HCT116 (cell line): ENCODE measurements around the gene MID1IP1. TPM values are rescaled to one million over a fixed set of nuclear protein-coding genes. Genes with fewer than 3 reads are reported as not detected.

Source experiments
- ATAC-seq: fragments of 200-7000 bp; cut with Tn5 transposase; 2 replicates; pipeline ENCODE4 v1.9.1; 2020; ENCODE audit warnings: mild to moderate bottlenecking, moderate library complexity
- BruUV-seq: library from RNA; stranded (reverse); fragments of 400-500 nt; replicated peaks from 2 replicates; lab custom pipeline; 2021; lab: Mats Ljungman, UMichigan
- CTCF ChIA-PET: fragments of 300-600 bp; sonication (Branson Sonifier 250); formaldehyde crosslinking; loops from one replicate; lab custom pipeline; 2021; ENCODE audit warnings: antibody characterized with exemption; lab: Charles Lee
- POLR2A ChIA-PET: fragments of 300-600, 350-600 bp; sonication (Branson Sonifier 250); formaldehyde crosslinking; loops from one replicate; lab custom pipeline; 2021; ENCODE audit warnings: antibody characterized with exemption; lab: Charles Lee
- RAD21 ChIA-PET, 2 experiments: fragments of 300-600 bp; sonication (Branson Sonifier 250); formaldehyde crosslinking; loops; one replicate each; lab custom pipeline; 2023; ENCODE audit warnings: low total read pairs in 2 of 2; ENCODE audit not compliant: uncharacterized antibody in 2 of 2, unreplicated experiment in 2 of 2, low non-redundant PET in 1 of 2; lab: Charles Lee
- DNase-seq: peaks from one replicate; pipeline ENCODE4 v3.0.0-alpha.2; 2010; ENCODE audit warnings: low read depth, low spot score
- H2AFZ ChIP-seq: fragments of 200-600 bp; shearing (Covaris generic), sonication (generic); 2 replicates; pipeline ENCODE4 v1.6.1; 2017; ENCODE audit warnings: low read depth, mixed run types, mixed read lengths, antibody characterized with exemption, low read length; ENCODE audit not compliant: poor library complexity, severe bottlenecking
- H3K27ac ChIP-seq: 2 replicates; pipeline ENCODE4 v1.5.1; 2012; ENCODE audit warnings: low read depth, low read length
- H3K27me3 ChIP-seq: fragments of 200-600 bp; sonication (generic); 2 replicates; pipeline ENCODE4 v1.6.1; 2016; ENCODE audit warnings: mixed run types, low read length, mixed read lengths; ENCODE audit not compliant: insufficient read depth
- H3K36me3 ChIP-seq, 2 experiments: fragments of 200-500 bp in 1 of 2; fragments of 200-600 bp in 1 of 2; sonication (Bioruptor generic) in 1 of 2; sonication (generic) in 1 of 2; 2 replicates each; pipeline versions ENCODE4 v1.5.1 to v1.6.1; 2014 to 2016; ENCODE audit warnings: low read length in 2 of 2, inconsistent platforms in 1 of 2, mixed read lengths in 1 of 2, mixed run types in 1 of 2; ENCODE audit not compliant: insufficient read depth in 2 of 2, control insufficient read depth in 1 of 2
- H3K4me1 ChIP-seq, 2 experiments: fragments of 200-600 bp in 1 of 2; sonication (generic) in 1 of 2; 2 replicates each; pipeline versions ENCODE4 v1.5.1 to v1.6.1; 2012 to 2017; ENCODE audit warnings: low read length in 2 of 2, inconsistent platforms in 1 of 2, mild to moderate bottlenecking in 1 of 2, mixed read lengths in 1 of 2, mixed run types in 1 of 2, moderate library complexity in 1 of 2; ENCODE audit not compliant: insufficient read depth in 2 of 2, control insufficient read depth in 1 of 2
- H3K4me2 ChIP-seq: fragments of 200-600 bp; sonication (generic); 2 replicates; pipeline ENCODE4 v1.6.1; 2017; ENCODE audit warnings: mixed run types, low read length, mixed read lengths
- H3K4me3 ChIP-seq, 2 experiments: fragments of 200-600 bp in 1 of 2; sonication (generic) in 1 of 2; replicated peaks in 1 of 2; 2 replicates each; pipeline ENCODE4 v1.5.1; 2011 to 2016; ENCODE audit warnings: low read length in 2 of 2, control low read depth in 1 of 2, low read depth in 1 of 2, mild to moderate bottlenecking in 1 of 2, mixed read lengths in 1 of 2, mixed run types in 1 of 2
- H3K79me2 ChIP-seq: fragments of 200-600 bp; sonication (generic); 2 replicates; pipeline ENCODE4 v1.6.1; 2017; ENCODE audit warnings: mild to moderate bottlenecking, mixed run types, low read length, moderate library complexity, mixed read lengths; ENCODE audit not compliant: insufficient read depth
- H3K9ac ChIP-seq: fragments of 200-600 bp; sonication (generic); 2 replicates; pipeline ENCODE4 v1.6.1; 2016; ENCODE audit warnings: low read length, mixed read lengths
- H3K9me2 ChIP-seq: fragments of 200-600 bp; sonication (generic), shearing (Covaris generic); 2 replicates; pipeline ENCODE4 v1.6.1; 2017; ENCODE audit warnings: mixed run types, mild to moderate bottlenecking, moderate library complexity; ENCODE audit not compliant: insufficient read depth
- H3K9me3 ChIP-seq, 2 experiments: fragments of 200-500 bp in 1 of 2; fragments of 200-600 bp in 1 of 2; sonication (Bioruptor generic) in 1 of 2; sonication (generic) in 1 of 2; 2 replicates each; pipeline ENCODE4 v1.6.1; 2014 to 2017; ENCODE audit warnings: low read length in 2 of 2, mixed read lengths in 2 of 2, inconsistent platforms in 1 of 2, low read depth in 1 of 2, mild to moderate bottlenecking in 1 of 2, mixed run types in 1 of 2, moderate library complexity in 1 of 2; ENCODE audit not compliant: control insufficient read depth in 1 of 2, insufficient read depth in 1 of 2
- H4K20me1 ChIP-seq: fragments of 200-600 bp; sonication (generic), shearing (Covaris generic); 2 replicates; pipeline ENCODE4 v1.6.1; 2017; ENCODE audit warnings: mixed run types, mild to moderate bottlenecking, moderate library complexity; ENCODE audit not compliant: insufficient read depth
- CBX3 ChIP-seq: IDR thresholded peaks from 2 replicates; pipeline ENCODE4 v1.6.1; 2012; ENCODE audit warnings: low read depth
- EGR1 ChIP-seq: IDR thresholded peaks from 2 replicates; pipeline ENCODE4 v1.6.1; 2012; ENCODE audit warnings: low read depth
- EZH2phosphoT487 ChIP-seq: fragments of 200-600 bp; IDR thresholded peaks from 2 replicates; pipeline ENCODE4 v1.6.1; 2018; ENCODE audit warnings: antibody characterized with exemption, borderline replicate concordance
- FOSL1 ChIP-seq: IDR thresholded peaks from 2 replicates; pipeline ENCODE4 v1.6.1; 2012; ENCODE audit warnings: low read depth
- JUND ChIP-seq: IDR thresholded peaks from 2 replicates; pipeline ENCODE4 v1.6.1; 2012
- POLR2AphosphoS5 ChIP-seq: IDR thresholded peaks from 2 replicates; pipeline ENCODE4 v1.6.1; 2011; ENCODE audit warnings: mild to moderate bottlenecking, low read depth, low read length, moderate library complexity
- RAD21 ChIP-seq: IDR thresholded peaks from 2 replicates; pipeline ENCODE4 v1.6.1; 2012; ENCODE audit warnings: low read depth, mild to moderate bottlenecking
- SIN3A ChIP-seq: IDR thresholded peaks from 2 replicates; pipeline ENCODE4 v1.6.1; 2012; ENCODE audit warnings: low read depth
- TCF7L2 ChIP-seq: IDR thresholded peaks from 2 replicates; pipeline ENCODE4 v1.7.0; 2011; ENCODE audit warnings: borderline replicate concordance, inconsistent platforms; ENCODE audit not compliant: insufficient read depth, insufficient read length; ENCODE audit errors: extremely low read depth
- ZFX ChIP-seq: fragments of 450-650 bp; IDR thresholded peaks from 2 replicates; pipeline ENCODE4 v1.6.1; 2017
- intact Hi-C: fragments of 100-400 bp; cut with micrococcal nuclease; formaldehyde crosslinking; loops from 2 replicates; pipeline ENCODE4 v1.10.0; 2022
- total RNA-seq: library from RNA; stranded (reverse); gene quantifications from one replicate; pipeline ENCODE4 v1.2.1, GENCODE V29; 2021; ENCODE audit not compliant: unreplicated experiment
- TF ChIP-seq, protein P1 (sequence below), 3 experiments: fragments of 200-600 bp in 1 of 3; sonication (generic) in 1 of 3; IDR thresholded peaks in 2 of 3; conservative IDR thresholded peaks in 1 of 3; 2 replicates each; pipeline ENCODE4 v1.5.1; 2012 to 2017; ENCODE audit warnings: low read depth in 2 of 3, low read length in 2 of 3, antibody characterized with exemption in 1 of 3, borderline replicate concordance in 1 of 3, control low read depth in 1 of 3, mild to moderate bottlenecking in 1 of 3, mixed read lengths in 1 of 3, mixed run types in 1 of 3, moderate library complexity in 1 of 3; ENCODE audit not compliant: insufficient read depth in 1 of 3
- TF ChIP-seq, protein P2 (sequence below): IDR thresholded peaks from 2 replicates; pipeline ENCODE4 v1.6.1; 2012; ENCODE audit warnings: low read depth

MID1IP1 gene
- total RNA-seq, 1 experiment from 2014 or later, result 109 TPM

DNA sequence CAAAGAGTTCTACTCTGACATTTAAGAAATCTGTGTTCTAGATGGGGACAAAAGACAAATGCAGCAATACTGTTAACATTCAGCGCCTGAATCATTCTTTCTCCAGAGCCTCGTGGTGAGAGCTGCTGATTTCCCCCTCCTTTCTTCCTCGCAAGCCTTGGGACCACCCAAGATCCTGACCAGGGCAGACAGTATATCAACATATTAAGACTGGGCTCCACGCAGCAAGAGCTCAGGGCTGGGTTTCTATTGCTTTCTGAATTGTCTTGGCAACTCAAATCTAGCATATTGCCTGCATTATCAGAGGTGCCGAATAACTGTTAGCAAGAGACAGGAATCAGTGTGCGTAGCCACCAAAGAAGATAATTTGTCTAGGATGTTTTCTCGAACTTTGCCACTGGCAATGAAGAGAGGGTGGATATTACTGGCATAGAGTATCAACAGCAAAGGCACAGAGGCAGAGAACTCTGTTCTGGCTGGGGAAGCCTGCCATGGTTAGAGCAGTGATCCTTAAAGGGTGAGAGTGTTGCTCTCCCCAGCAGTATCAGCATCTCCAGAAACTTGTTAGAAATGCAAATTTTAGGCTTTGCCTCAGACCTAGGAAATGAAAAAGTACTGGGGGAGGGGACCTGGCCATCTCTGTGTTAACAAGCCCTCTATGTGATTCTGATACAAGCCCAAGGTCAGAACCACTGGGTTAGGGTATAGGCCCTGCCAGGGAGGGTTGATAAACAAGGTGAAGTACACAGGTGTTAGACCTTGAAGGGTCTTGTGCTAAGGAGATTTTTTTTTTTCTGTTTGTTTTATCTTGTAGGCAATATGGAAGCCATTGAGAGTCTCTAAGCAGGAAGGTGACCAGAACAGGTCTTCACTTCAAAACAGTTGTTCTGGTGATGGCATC is 46.2 kb upstream of the MID1IP1 start:
- ChIA-PET RAD21 (no interaction called here), POLR2A (no interaction called here), CTCF (interaction anchor here (0.8 to 1.0 kb wide), 2 partner anchors 13 to 394 kb away, joined by 3 to 5 read pairs; no protein-coding TSS in a partner anchor)
- Histone ChIP-seq H3K9me3 (no peaks in the 10 kb centered on the region), H3K9ac (no peak overlapping the region), H3K4me2 (no peak overlapping the region), H3K9me2 (no peaks in the 10 kb centered on the region), H3K27me3 (no peaks in the 10 kb centered on the region), H4K20me1 (no peaks in the 10 kb centered on the region), H3K36me3 (no peaks in the 10 kb centered on the region), H3K27ac (no peak overlapping the region), H3K79me2 (no peaks in the 10 kb centered on the region), H3K4me1 (no peaks in the 10 kb centered on the region), H3K4me3 (no peak overlapping the region), H2AFZ (no peak overlapping the region)
- no peak for DNase-seq
- intact Hi-C loops, result loop anchor here (1.0 to 5.0 kb wide), 3 partner anchors 394 to 497 kb away; no protein-coding TSS in a partner anchor
- TF ChIP-seq, protein P1, sequence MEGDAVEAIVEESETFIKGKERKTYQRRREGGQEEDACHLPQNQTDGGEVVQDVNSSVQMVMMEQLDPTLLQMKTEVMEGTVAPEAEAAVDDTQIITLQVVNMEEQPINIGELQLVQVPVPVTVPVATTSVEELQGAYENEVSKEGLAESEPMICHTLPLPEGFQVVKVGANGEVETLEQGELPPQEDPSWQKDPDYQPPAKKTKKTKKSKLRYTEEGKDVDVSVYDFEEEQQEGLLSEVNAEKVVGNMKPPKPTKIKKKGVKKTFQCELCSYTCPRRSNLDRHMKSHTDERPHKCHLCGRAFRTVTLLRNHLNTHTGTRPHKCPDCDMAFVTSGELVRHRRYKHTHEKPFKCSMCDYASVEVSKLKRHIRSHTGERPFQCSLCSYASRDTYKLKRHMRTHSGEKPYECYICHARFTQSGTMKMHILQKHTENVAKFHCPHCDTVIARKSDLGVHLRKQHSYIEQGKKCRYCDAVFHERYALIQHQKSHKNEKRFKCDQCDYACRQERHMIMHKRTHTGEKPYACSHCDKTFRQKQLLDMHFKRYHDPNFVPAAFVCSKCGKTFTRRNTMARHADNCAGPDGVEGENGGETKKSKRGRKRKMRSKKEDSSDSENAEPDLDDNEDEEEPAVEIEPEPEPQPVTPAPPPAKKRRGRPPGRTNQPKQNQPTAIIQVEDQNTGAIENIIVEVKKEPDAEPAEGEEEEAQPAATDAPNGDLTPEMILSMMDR (IDR thresholded peaks at IDR 0.05 in 2 of 3, conservative IDR thresholded peaks at IDR 0.05 in 1 of 3; ENCODE audit: borderline replicate concordance in 1 of 3, insufficient read depth in 1 of 3, low read depth in 2 of 3, low read length in 2 of 3), result no peak
- TF ChIP-seq RAD21, result no peak
- no peak for TF ChIP-seq TCF7L2
- TF ChIP-seq POLR2AphosphoS5, result no peak
- TF ChIP-seq EZH2phosphoT487, result no peak
- no peak for TF ChIP-seq SIN3A
- TF ChIP-seq, protein P2, sequence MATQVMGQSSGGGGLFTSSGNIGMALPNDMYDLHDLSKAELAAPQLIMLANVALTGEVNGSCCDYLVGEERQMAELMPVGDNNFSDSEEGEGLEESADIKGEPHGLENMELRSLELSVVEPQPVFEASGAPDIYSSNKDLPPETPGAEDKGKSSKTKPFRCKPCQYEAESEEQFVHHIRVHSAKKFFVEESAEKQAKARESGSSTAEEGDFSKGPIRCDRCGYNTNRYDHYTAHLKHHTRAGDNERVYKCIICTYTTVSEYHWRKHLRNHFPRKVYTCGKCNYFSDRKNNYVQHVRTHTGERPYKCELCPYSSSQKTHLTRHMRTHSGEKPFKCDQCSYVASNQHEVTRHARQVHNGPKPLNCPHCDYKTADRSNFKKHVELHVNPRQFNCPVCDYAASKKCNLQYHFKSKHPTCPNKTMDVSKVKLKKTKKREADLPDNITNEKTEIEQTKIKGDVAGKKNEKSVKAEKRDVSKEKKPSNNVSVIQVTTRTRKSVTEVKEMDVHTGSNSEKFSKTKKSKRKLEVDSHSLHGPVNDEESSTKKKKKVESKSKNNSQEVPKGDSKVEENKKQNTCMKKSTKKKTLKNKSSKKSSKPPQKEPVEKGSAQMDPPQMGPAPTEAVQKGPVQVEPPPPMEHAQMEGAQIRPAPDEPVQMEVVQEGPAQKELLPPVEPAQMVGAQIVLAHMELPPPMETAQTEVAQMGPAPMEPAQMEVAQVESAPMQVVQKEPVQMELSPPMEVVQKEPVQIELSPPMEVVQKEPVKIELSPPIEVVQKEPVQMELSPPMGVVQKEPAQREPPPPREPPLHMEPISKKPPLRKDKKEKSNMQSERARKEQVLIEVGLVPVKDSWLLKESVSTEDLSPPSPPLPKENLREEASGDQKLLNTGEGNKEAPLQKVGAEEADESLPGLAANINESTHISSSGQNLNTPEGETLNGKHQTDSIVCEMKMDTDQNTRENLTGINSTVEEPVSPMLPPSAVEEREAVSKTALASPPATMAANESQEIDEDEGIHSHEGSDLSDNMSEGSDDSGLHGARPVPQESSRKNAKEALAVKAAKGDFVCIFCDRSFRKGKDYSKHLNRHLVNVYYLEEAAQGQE, result no peak
- TF ChIP-seq EGR1, result no peak
- no peak for TF ChIP-seq ZFX
- TF ChIP-seq FOSL1, result no peak
- TF ChIP-seq JUND, result no peak
- no peak for TF ChIP-seq CBX3
- BruUV-seq, result no TSS peak
- no peak for ATAC-seq
